NCI-H1694 (cell line): ENCODE measurements around the gene DBNDD1.
"Not testable (repeated sequence)": the region's sequence is repeated elsewhere in the genome, so short reads cannot be mapped to it uniquely, and the experiment has no call there.

Experiments
- DNase-seq: peaks from one replicate; lab custom pipeline; 2025; lab: John Stamatoyannopoulos, UW

The DBNDD1 gene

GRCh38 chr16:89987169-89987568 lies 32.1 kb downstream of the DBNDD1 start:
- no peak for DNase-seq

- no peak for DNase-seq
Observed at GRCh38 chr16:89986600-89986999, 32.7 kb downstream of the DBNDD1 start.

- DNase-seq, result no peak
Observed at GRCh38 chr16:89985219-89985618, 34.0 kb downstream of the DBNDD1 start.

GRCh38 chr16:89984216-89984615 lies 35.0 kb downstream of the DBNDD1 start:
- no peak for DNase-seq

- DNase-seq, result no peak
Observed at GRCh38 chr16:89983536-89983935, 35.7 kb downstream of the DBNDD1 start.

GRCh38 chr16:89982318-89982717 lies 36.9 kb downstream of the DBNDD1 start:
- DNase-seq, result no peak

GRCh38 chr16:89981414-89981813 lies 37.8 kb downstream of the DBNDD1 start:
- no peak for DNase-seq

- no peak for DNase-seq
Observed at GRCh38 chr16:89974870-89975269, 44.4 kb downstream of the DBNDD1 start.

- DNase-seq, result no peak
Observed at GRCh38 chr16:89973654-89974335, 45.5 kb downstream of the DBNDD1 start.

- no peak for DNase-seq
Observed at GRCh38 chr16:89973235-89973634, 46.0 kb downstream of the DBNDD1 start.

- peak; percentile 59 for DNase-seq
Observed at GRCh38 chr16:89972244-89973234, 46.7 kb downstream of the DBNDD1 start.

GRCh38 chr16:89971495-89972243 lies 47.6 kb downstream of the DBNDD1 start:
- DNase-seq, result no peak

GRCh38 chr16:89969741-89970410 lies 49.4 kb downstream of the DBNDD1 start:
- DNase-seq, result no peak

GRCh38 chr16:89968074-89968473 lies 51.2 kb downstream of the DBNDD1 start:
- DNase-seq, result not testable (repeated sequence)

GRCh38 chr16:89967436-89967835 lies 51.8 kb downstream of the DBNDD1 start:
- not testable (repeated sequence) for DNase-seq

- no peak for DNase-seq
Observed at GRCh38 chr16:89966756-89967155, 52.5 kb downstream of the DBNDD1 start.

- no peak for DNase-seq
Observed at GRCh38 chr16:89965447-89966225, 53.6 kb downstream of the DBNDD1 start.

- DNase-seq, result no peak
Observed at GRCh38 chr16:89964201-89964600, 55.1 kb downstream of the DBNDD1 start.

GRCh38 chr16:89962754-89963498 lies 56.3 kb downstream of the DBNDD1 start:
- DNase-seq, result no peak

GRCh38 chr16:89961920-89962319 lies 57.3 kb downstream of the DBNDD1 start:
- no peak for DNase-seq
